GM18873 (cell line): ENCODE measurements around the gene RASGRF2.

ENCODE experiments used
- ATAC-seq: cut with Tn5 transposase; IDR thresholded peaks from one replicate; pipeline ENCODE4 v1.9.1; 2021; ENCODE audit warnings: mild to moderate bottlenecking, moderate library complexity, moderate number of reproducible peaks; ENCODE audit not compliant: unreplicated experiment, low FRiP score

The RASGRF2 gene

DNA sequence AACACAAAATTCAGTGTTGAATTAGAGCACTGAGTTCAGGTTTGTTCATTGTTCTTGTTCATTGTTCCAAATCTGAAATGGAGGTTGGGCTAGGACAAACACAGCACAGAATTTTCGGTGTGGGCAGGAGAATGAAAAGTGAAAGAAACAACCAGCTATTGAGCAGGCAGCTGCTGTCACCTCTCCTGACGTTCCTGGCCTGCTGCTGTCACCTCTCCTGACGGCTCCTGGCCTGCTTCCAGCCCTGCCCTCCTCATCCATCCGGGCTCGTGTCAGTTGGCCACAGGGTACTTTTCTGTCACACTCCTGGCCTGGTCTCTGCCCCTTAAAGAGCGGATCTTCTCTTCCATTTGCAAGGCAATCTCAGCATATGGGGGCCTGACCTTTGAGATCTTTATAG, 227.7 kb downstream of the RASGRF2 start:
- ATAC-seq, result no peak

DNA sequence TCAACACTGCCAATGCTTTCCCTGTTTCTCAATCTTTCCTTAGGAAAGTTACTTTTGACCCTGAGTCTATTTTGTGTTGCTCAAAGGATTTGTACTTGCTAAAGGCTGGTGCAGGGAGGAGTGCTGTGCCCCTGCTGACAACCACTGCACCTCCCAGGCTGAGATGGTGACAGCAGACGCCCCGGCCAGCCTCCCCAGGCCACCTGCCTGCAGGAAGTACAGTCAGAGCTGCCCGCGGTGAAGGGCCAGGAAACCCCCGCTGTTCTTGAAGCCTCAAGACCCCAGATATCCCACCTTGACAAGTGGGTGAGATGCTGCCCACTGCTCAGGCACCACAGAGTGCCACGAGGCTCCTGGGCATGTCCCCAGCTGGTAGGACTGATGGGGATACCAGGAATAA, 228.8 kb downstream of the RASGRF2 start:
- no peak for ATAC-seq

DNA sequence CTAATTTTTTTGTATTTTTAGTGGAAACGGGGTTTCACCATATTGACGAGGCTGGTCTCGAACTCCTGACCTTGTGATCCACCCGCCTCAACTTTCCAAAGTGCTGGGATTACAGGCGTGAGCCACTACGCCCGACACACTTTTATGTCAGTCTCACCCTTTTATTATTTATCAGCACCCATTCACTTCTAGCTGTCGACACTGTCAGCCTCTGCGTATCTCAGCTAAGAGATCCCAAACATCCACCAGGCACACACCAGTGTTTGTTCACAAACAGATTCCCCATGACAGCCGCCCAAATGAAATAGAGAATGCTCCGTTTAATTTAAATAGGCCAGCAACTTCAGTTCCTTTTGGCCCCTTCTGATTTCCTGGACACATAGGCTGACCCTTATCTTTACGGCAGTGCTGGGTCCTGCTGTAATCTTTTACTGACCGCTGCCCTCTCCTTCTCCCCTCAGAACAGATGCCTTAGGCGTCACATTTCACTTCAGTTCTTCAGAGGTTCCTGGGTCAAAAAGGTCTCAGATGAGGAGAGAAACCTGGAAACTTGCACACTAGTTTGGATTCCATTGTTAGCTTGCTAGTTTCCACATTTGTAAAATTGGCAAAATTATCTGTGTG, 229.8 kb downstream of the RASGRF2 start:
- ATAC-seq, result no peak

- ATAC-seq, result no peak
Observed at GRCh38 chr5:81191726-81192372, 231.7 kb downstream of the RASGRF2 start.

DNA sequence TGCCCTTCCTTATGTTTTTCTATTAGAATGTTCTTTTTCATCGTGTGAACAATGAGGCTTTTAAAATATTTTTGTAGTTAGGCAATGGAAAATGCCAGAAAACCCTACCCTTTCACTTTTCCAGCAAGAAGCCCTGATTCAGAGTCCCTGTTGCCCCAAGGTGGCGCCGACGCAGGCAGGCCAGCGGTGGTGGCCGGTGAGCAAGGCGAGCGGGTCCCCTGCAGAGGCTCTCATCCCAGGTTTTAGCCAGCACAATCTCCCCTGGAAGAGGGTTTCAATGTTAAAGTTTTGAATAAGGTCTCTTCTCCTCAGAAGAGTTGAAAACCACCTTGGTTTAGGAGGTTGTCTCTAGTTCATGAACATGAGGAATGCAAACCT, 232.2 kb downstream of the RASGRF2 start:
- no peak for ATAC-seq

DNA sequence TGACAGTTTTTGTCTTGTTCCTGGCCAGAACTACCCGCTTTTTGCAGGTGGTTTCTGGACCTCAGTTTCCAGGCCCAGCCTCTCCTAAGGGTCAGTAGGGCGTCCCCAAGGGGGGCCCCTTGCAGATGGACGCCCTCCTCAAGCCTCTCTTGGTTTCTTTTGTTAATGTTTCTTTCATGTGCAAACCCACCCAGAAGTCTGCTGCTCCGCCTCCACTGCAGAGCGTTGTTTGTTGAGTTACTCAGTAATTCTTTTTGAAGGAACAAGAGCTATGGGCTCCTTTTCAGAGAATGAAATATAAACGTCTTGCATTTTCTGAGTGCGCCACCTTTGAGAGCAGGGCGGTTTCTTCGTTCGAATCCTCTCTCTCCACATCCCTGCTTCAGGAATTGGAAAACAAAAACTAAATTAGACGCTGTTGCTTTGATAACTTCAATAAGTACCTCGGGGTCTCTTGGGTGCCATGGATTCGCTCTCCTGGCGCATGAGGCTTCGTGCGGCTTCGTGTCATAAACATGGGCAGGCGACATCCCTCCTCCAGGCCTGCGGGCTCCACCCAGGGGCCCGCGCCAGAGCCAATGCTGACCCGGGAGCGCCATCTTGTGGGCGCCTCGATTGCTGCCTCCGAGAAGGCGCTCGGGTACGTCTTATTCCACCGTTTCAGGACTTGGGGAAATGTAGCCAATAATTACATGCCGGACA, 234.6 kb downstream of the RASGRF2 start:
- no peak for ATAC-seq

DNA sequence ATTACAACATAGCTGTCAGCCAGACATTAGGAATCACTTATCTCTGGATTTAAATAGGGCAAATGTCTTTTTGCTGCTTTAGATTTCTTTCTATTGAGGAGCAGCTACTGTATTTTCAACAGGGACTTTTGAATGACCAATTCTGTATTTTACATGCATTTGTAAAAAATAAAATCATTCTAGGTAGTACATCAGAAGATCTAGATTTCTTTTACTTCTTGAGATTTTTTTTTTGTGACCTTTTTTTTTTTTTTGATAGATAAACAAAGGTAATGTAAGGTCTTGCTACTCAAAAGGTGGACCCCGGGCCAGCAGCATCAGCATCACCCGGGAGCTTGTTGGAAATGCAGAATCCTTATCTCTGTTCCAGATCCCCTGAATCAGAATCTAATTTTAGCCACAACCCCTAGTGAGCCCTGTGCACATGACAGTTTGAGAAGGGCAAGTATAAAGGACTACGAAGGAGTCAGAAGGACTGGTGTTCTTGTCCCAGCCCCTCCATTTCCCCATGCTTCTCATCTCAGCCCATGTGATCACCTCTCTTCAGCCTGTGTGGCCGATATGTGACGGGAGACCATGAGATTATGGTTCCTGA, 235.3 kb downstream of the RASGRF2 start:
- no peak for ATAC-seq

DNA sequence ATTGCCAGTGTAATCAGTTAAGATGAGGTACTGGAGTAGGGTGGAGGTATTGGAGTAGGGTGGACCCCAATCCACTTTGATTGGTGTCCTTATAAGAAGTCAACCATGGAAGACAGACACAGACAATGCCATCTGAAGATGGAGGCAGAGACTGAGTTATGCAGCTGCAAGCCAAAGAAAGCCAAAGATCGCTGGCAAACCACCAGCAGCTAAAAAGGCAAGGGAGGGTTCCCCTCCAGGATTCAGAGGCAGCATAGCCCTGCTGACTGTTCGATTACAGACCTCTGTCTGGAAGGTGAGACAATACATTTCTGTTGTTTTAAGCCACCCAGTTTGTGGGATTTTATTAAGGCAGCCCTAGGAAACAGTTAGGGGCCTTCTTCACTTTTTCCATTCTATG, 242.5 kb downstream of the RASGRF2 start:
- no peak for ATAC-seq

GRCh38 chr5:81203729-81204128, 243.6 kb downstream of the RASGRF2 start:
- no peak for ATAC-seq

GRCh38 chr5:81204205-81204604, 244.0 kb downstream of the RASGRF2 start:
- no peak for ATAC-seq

- ATAC-seq, result no peak
Observed at GRCh38 chr5:81205058-81205457, 244.9 kb downstream of the RASGRF2 start.

- no peak for ATAC-seq
Observed at GRCh38 chr5:81207009-81207408, 246.8 kb downstream of the RASGRF2 start.

DNA sequence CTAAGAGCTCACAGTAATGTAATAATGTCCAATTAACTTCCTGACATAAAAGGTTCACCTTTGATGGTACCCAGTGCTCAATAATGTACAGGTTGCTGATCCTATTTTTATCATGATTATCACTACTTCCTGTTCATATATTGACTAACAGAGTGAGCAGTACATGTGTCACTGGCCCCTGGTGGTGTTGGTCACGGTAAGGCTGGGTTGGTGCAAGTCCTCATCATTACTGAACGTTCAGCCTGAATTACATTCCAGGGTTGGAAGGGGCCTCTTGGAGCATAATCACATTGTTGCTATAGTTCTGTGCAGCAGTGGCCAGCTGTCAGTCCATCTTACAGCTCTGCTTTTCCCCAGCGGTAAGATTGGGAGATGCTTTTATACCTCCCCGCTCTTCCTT, 248.7 kb downstream of the RASGRF2 start:
- no peak for ATAC-seq

DNA sequence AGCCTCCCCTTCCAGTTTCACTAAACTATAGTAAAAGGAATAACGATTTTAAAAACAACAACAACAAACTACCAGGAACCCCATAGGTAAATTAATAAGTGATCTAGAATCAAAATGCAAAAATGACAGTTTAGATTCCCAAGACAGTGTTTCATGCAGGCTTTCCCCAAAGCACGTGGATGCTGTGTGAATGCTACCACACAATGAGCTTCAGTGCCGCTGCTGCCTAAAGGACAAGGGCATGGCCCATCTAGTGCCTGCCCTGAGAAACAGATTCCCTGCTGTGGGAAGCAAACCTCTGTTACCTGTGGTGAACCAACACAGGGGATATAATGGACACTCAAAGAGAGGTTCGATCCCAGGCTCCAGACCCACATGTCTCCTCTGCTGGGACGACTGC, 249.2 kb downstream of the RASGRF2 start:
- ATAC-seq, result no peak

- no peak for ATAC-seq
Observed at GRCh38 chr5:81209869-81210493, 249.8 kb downstream of the RASGRF2 start.

DNA sequence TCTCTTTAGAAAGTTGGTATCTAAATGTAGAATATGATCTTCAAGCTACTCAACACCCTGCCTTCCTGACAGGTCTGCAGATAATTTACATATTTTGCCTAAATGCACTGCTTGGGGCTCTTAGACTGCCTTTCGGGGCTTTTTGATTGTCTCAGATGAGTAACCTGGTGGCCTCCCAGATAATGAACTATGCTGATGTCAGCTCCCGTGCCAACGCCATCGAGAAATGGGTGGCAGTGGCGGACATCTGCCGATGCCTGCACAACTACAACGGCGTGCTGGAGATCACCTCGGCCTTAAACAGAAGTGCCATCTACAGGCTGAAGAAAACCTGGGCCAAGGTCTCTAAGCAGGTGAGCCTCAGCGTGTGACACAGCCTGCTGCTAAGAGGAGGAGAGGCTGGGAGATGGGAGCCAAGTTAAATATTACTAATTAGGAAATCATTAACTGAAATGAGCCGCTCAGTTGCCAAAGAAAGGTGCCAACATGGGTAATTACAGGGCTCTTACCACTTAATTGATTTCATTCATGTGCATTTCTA, 252.1 kb downstream of the RASGRF2 start:
- peak; percentile 77 for ATAC-seq

DNA sequence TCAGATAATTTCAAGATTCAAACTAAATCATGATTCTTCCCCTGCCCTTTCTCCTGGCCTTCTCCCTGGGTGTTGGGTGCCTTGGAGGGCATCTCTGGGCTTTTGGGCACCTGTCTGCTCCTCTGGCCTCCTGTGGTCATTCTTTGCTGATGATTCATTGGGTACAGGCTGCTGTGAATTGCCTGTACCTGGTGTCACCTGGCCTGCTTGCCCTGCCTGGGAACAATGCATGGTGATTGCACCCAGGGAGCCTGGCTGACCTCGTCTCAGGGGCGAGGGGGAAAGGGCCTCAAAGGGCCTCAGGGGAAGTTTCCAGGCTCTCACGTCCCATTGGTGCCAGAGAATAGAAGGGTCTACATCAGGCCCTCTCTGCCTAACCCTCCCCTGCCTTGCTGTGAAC, 252.9 kb downstream of the RASGRF2 start:
- no peak for ATAC-seq

DNA sequence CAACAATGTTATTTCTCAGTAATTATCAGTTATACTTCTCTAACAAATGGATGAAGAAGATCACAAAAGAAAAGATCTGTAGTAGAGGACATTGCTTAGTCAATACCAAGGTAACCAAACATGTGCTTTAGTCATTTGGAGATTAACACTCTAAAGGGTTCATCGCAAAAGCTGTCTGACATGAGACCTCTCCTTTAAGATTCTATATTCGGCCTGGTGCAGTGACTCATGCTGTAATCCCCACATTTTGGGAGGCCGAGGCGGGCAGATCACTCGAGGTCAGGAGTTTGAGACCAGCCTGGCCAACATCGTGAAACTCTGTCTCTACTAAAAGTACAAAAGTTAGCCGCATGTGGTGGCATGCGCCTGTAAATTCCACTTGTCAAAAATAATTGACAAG, 254.7 kb downstream of the RASGRF2 start:
- ATAC-seq, result no peak

DNA sequence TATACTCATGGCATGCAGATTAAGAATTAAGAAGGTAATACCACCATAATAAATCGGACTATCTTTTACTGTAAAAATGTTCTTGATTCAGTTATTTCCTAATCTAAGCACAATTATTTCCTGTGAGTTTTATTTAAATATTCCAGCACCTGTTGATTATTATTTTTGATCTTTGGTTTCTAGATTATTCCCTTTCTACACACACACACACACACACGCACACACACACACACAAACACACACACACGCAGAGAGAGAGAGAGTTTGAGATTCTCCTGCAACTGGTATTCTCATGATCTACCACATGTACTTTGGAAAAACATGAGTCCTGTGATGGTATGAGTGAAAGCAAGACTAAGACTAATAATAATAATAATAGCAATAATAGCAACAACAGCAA, 256.0 kb downstream of the RASGRF2 start:
- ATAC-seq, result no peak

DNA sequence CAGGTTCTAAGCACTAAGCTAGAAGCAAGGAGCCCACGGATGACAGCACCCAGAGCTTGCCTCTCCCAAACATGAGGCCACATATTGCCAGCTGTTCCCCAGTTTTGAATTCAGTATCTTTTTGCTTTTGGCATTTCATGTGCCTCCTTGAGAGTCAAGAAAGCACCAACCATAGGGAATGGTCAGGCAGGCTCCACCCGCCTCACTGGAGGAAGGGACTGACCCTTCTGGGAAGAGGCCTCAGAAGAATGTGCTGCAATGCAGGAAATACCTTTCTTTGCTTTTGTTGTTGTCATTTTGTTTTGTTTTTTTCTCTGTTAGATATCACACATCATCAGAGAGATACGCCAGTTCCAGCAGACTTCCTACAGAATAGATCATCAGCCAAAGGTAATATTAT, 259.2 kb downstream of the RASGRF2 start:
- no peak for ATAC-seq

DNA sequence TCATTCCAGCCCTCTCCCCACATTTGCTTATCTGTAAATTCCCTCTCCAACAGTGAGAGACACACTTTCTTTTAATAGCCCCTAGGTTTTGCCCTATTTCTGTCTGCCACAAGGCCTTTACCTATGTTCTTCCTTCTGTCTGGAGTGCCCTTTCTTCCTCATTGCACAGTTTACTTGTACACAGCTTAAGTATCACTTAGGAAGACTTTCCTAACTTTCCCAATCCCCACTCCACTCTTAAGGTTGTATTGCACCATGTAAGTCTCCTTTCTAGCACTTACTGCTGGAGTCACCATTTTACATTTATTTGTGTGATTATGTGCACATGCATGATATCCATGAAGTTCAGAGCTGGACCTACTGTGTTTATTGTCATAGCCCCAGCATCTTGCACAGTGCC, 262.1 kb downstream of the RASGRF2 start:
- ATAC-seq, result no peak
